ENCODE data around the gene PTPRF.
"Not testable (repeated sequence)": the region's sequence is repeated elsewhere in the genome, so short reads cannot be mapped to it uniquely, and the experiment has no call there.

PTPRF gene

DNA sequence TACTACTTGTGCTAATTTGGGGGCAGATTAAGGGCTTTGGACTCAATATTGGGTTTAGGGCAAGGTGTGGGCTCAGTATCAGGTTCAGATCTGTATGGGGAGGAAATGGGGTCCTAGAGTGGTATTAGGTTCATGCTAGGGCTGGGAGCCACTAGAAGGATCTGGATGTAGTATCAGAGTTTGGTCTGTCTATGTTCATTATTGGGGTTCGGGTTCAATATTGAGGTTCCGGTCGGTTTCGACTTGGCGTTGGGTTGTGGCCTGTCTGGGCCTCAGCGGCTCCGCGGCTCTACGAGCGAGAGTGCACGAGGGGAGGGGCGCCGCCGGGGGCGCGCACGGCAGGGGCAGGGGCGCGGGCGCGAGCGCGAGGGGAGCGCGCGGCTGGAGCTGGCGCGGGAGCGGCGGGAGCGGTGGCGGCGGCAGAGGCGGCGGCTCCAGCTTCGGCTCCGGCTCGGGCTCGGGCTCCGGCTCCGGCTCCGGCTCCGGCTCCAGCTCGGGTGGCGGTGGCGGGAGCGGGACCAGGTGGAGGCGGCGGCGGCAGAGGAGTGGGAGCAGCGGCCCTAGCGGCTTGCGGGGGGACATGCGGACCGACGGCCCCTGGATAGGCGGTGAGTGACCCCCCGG, at the start of gene PTPRF:
Gene PTPRF, plus strand, starts transcription at position 401 of the 624 bp plus-strand sequence. CDS start 14,193 bp downstream, outside the sequence.
- DNase-seq = no peak

- no peak for DNase-seq
Measured at GRCh38 chr1:43481491-43481890, 49.2 kb upstream of the PTPRF start.

DNA sequence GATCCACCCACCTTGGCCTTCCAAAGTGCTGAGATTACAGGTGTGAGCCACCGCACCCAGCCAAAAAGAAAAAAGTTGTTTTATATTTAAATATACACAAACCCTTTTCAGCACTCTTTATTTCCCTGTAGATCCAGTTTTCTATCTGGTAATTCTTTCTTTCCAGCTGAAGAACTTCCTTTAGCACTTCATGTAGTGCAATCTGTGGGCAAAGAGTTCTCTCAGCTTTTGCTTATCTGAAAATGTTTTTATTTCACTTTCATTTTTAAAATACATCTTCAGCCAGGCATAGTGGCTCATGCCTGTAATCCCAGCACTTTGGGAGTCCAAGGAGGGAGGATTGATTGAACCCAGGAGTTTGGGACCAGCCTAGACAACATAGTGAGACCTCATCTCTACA, 48.5 kb upstream of the PTPRF start:
- DNase-seq = no peak

- no peak for DNase-seq
Measured at GRCh38 chr1:43484367-43484766, 46.3 kb upstream of the PTPRF start.

DNA sequence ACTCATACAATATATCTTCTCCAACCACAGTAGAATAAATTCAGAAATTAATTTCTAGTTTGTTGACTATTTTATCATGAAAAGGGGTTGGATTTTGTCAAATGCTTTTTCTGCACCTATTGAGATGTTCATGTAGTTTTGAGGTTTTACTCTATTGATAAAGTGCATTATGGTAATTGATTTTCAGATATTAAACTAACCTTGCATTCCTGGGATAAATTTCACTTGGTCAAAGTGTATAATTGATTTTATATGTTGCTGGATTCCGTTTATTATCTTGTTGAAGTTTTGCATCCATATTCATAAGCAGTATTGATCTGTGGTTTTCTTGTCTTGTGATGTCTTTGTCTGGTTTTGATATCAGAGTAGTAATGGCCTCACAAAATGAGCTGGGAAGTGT, 42.5 kb upstream of the PTPRF start:
- no peak for DNase-seq

- DNase-seq = no peak
Measured at GRCh38 chr1:43491061-43491460, 39.6 kb upstream of the PTPRF start.

- DNase-seq = no peak
Measured at GRCh38 chr1:43492826-43493225, 37.9 kb upstream of the PTPRF start.

- no peak for DNase-seq
Measured at GRCh38 chr1:43493661-43494450, 36.8 kb upstream of the PTPRF start.

- DNase-seq = no peak
Measured at GRCh38 chr1:43495204-43495603, 35.5 kb upstream of the PTPRF start.

DNA sequence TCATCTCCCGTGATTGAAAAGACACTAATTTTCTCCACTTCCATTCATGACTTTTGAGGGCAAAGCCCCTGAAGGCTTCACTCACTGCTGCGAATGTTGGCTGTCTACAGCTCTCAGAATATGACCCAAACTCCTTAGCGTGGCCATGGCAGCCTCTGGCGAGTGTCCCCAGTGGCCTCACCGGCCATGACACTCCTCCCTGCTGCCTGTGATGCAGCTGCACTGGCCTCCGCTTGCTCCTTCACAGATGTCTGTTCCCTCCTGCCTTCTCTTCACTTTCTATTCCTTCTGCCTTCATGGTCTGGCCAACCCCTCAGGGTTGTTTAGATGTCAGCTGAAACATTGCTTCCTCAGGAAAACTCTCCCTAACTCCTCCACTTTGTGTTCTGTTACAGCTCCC, 30.8 kb upstream of the PTPRF start:
- no peak for DNase-seq

GRCh38 chr1:43501806-43502205, 28.9 kb upstream of the PTPRF start:
- not testable (repeated sequence) for DNase-seq

DNA sequence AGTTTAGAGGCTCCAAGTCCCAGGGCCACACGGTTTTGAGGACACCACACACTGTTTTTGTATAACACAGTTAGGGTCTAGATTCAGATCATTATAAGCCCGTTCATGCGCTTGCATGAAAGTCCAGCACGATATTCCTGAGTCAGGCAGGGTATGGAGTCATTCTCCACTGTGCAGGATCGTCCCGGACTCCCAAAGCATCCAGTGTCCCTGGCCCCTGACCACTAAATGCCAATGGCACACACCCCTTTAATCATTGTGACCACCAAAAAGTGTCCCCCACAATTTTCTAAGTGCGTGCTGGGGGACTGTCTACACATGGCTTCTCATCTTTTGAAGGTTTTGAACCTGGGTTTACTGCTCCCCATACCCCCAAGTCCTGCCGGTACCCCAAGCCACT, 27.1 kb upstream of the PTPRF start:
- DNase-seq = no peak

GRCh38 chr1:43505077-43505780, 25.5 kb upstream of the PTPRF start:
- DNase-seq = no peak

- DNase-seq = no peak
Measured at GRCh38 chr1:43506233-43506632, 24.4 kb upstream of the PTPRF start.

- no peak for DNase-seq
Measured at GRCh38 chr1:43507296-43508295, 23.1 kb upstream of the PTPRF start.

DNA sequence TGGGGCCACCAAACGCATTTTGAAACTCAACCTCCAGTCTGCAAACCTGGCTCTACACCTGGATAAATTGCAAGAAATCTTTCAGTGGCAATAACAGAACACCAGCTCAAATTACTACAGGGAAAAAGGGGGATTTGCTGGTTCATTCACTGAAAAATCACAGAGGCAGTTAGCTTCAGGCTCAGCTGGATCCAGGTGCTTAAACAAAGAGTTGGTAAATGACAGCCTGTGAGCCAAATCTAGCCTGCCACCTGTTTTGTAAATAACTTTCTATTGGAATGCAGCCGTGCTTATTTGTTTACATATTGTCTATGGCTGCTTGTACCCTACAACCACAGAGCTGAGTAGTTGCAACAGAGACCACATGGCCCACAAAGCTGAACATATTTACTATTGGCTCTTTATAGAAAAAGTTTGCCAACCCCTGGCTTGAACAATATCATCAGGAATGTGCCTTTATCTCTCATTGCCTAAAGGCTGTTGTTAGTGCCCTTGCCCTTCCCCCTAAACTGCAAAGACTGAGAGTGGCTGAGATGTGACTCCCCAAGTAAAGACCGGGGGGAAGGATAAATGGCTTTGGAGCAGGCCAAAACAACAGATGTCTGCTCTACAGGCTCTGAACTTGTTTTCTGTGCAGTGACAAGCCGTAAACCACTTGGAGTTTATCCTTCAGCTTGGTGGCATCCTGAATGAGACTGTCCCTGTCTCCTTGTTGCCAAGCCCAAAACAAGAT, 21.5 kb upstream of the PTPRF start:
- no peak for DNase-seq

DNA sequence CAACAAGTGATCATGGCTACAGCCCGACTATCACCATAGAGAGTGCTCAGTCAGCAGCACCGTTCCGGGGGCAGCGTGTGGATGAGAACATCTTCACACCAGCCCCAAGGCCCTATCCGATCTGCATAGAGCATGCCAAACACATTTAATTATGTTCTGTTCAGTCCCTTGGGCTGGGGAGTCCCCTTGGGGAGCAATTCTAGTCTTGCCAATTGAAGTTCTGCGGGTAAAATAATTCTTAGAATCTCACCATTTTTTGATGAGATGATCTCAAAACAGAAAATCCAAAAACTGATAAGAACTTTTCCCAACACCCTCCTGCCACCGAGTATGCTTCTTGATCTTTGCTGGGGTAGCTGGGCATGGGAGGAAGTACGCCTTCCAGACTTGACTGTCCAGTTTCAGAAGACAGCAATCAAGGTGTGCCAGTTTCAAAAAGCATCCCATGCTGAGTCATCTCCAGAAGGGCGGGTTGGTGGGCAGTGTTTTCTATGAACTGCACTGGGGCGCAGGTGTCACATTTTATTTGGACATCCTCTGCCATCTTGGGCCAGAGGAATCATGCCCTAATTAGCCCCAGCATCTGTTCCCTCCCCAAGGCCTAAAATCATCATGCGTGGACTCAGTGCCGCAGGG, 20.8 kb upstream of the PTPRF start:
- no peak for DNase-seq

DNA sequence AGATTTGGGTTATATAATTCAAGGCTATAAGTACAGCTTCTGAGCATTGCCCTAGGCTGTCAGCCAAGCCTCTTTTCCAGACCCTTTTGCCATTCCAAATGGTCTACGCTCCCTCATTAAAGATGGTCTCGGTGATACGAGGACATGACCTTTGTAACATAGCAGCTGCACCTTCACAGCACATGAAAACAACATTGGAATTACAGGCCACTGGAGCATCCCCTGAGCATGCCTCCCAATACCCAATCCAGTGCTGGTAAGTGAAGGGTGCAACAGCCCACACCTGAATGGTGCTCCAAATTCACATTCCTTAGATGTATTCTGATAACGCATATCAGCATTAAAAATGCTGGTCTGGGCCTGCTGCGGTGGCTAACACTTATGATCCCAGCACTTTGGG, 20.1 kb upstream of the PTPRF start:
- no peak for DNase-seq

DNA sequence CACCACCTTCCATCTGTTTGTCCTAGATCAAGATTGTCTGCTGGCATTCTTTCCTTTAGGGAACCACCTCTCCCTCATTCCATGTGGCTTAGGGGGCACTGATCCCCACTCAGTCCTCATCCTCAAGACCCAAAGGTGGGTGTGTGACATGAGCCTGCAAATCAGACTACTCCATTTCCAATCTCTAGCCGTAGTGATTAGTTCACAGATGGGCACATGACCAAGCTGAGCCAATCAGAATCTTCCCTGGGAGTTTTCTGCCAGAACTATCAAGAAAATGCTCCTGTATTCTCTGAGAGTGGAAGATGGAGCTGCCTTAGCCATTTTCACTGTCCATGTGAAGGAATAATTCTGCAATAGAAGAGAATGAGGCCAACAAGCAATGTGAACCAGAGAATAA, 19.3 kb upstream of the PTPRF start:
- DNase-seq = no peak

GRCh38 chr1:43512133-43512532, 18.6 kb upstream of the PTPRF start:
- DNase-seq = no peak

DNA sequence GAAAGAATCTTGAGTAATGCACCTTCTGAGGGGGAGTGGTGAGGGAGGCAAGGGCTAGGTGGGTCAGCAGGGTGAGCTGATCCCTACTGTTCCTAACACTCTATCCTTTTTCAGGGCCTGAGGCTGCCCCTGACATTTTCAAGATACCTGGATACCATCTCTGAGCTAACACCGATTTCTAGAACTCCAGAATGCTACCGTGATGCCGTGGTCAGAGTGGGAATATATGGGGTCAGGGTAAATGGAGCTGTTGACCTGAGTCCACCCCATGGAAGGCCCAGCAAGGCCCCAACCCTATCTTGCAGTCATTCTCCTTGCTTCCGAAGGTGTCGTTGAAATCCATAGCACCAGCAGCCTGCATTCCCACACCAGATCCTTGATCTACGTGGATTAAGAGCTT, 18.0 kb upstream of the PTPRF start:
- no peak for DNase-seq

Measured in activated CD4-positive, alpha-beta T cell treated with anti-CD3 and anti-CD28 coated beads, Interleukin-2, amount 50 U/mL, for 4 hours (primary cell).